CD4-positive, CD25-positive, alpha-beta regulatory T cell (primary cell): ENCODE data around the gene CACFD1. TPM values are rescaled to one million over a fixed set of nuclear protein-coding genes. Genes with fewer than 3 reads are reported as not detected.

Experiments used
- ATAC-seq, 2 donors: fragments of 150-1000 bp; cut with Tn5 transposase; one replicate each; pipeline ENCODE4 v1.10.0; 2021; ENCODE audit warnings: low read depth in 2 of 2, moderate number of reproducible peaks in 2 of 2, moderate library complexity in 1 of 2
- DNase-seq, 3 donors: peaks; one replicate each; pipeline versions ENCODE4 v3.0.0 to v3.0.0-alpha.2; 2012 to 2022; ENCODE audit warnings: mixed read lengths in 1 of 3
- H3K27ac ChIP-seq: one replicate; pipeline ENCODE4 v1.7.0; 2013; ENCODE audit warnings: mild to moderate bottlenecking, low read length; ENCODE audit not compliant: insufficient read depth, poor library complexity, severe bottlenecking
- H3K27me3 ChIP-seq: one replicate; pipeline ENCODE4 v1.7.0; 2013; ENCODE audit warnings: low read length; ENCODE audit not compliant: control insufficient read depth, insufficient read depth
- H3K36me3 ChIP-seq: one replicate; pipeline ENCODE4 v1.7.0; 2013; ENCODE audit warnings: mild to moderate bottlenecking, low read length, moderate library complexity; ENCODE audit not compliant: control insufficient read depth, insufficient read depth
- H3K4me1 ChIP-seq: 2 replicates; pipeline ENCODE4 v1.7.0; 2013; ENCODE audit warnings: mild to moderate bottlenecking, low read length; ENCODE audit not compliant: insufficient read depth, control insufficient read depth, poor library complexity, severe bottlenecking
- H3K4me3 ChIP-seq: one replicate; pipeline ENCODE4 v1.7.0; 2013; ENCODE audit warnings: low read depth, mild to moderate bottlenecking, low read length, moderate library complexity
- H3K9me3 ChIP-seq, 2 experiments: 1 replicate in 1 of 2; 2 replicates in 1 of 2; pipeline ENCODE4 v1.7.0; 2013; ENCODE audit warnings: low read length in 2 of 2, mild to moderate bottlenecking in 1 of 2, moderate library complexity in 1 of 2; ENCODE audit not compliant: control insufficient read depth in 2 of 2
- H3K27ac Mint-ChIP-seq, 3 donors: one replicate each; pipeline ENCODE4 v1.8.0; 2020 to 2022; ENCODE audit warnings: mild to moderate bottlenecking in 3 of 3, mixed read lengths in 3 of 3, moderate library complexity in 2 of 3
- H3K27me3 Mint-ChIP-seq: one replicate; pipeline ENCODE4 v1.8.0; 2022; ENCODE audit warnings: mild to moderate bottlenecking, mixed read lengths
- H3K36me3 Mint-ChIP-seq: one replicate; pipeline ENCODE4 v1.8.0; 2020; ENCODE audit warnings: mixed read lengths
- H3K4me1 Mint-ChIP-seq, 4 donors: one replicate each; pipeline ENCODE4 v1.8.0; 2020 to 2022; ENCODE audit warnings: mixed read lengths in 4 of 4, mild to moderate bottlenecking in 1 of 4
- H3K4me3 Mint-ChIP-seq, 4 donors: one replicate each; pipeline ENCODE4 v1.8.0; 2020 to 2022; ENCODE audit warnings: mild to moderate bottlenecking in 4 of 4, mixed read lengths in 4 of 4, moderate library complexity in 3 of 4
- H3K9me3 Mint-ChIP-seq, 7 donors: one replicate each; pipeline ENCODE4 v1.8.0; 2020 to 2022; ENCODE audit warnings: mixed read lengths in 7 of 7, mild to moderate bottlenecking in 3 of 7, moderate library complexity in 2 of 7
- polyA plus RNA-seq, 4 donors: library from polyadenylated mRNA; unstranded; fragments of 300-500 nt; fragmentation: Illumina TruSeq; gene quantifications; one replicate each; pipeline ENCODE4 v1.2.3, GENCODE V29; 2021
- total RNA-seq: library from RNA; stranded (reverse); gene quantifications from one replicate; pipeline ENCODE4 v1.2.3, GENCODE V29; 2022

CACFD1 gene
- total and polyA plus RNA-seq, 5 donors from 2014 or later = 1.2 to 3.0 (median 1.8) TPM

DNA sequence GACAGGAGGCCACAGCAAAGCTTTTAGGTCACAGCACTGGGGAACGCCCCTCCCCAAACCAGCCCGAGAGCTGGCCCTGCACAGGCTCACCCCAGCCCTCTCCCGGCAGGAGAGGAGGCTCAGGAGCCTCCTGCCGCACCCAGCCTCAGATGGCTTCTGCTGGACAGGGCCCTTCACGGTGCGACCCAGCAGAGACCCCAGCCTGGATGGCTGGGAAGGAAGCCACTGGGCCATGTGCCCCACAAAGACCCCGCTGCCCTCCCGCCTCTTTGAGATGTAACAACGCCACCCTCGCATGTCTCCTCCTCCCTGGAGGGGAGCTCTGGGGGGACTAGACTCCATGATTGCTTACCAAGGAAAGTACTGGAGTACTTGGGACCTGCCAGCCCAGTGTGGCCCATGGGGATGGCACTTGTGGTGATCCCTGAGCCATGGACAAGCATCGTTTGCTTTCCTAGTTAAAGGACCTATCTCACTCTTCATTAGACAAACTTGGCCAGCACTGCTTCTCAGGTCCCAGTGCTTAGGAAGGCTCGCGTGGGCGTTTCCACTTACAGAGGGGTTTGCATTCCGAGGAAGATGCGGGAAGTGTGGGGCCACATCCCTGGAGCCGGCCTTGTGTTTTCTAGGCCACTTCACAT lies 56.0 kb downstream of the CACFD1 start:
- no peaks in the 10 kb centered on the region for H3K4me1 ChIP-seq
- H3K4me1 Mint-ChIP-seq = peaks cover 0 to under 1% (median 0%) of the 10 kb centered on the region in 4 donors
- H3K36me3 Mint-ChIP-seq = no peaks in the 10 kb centered on the region

DNA sequence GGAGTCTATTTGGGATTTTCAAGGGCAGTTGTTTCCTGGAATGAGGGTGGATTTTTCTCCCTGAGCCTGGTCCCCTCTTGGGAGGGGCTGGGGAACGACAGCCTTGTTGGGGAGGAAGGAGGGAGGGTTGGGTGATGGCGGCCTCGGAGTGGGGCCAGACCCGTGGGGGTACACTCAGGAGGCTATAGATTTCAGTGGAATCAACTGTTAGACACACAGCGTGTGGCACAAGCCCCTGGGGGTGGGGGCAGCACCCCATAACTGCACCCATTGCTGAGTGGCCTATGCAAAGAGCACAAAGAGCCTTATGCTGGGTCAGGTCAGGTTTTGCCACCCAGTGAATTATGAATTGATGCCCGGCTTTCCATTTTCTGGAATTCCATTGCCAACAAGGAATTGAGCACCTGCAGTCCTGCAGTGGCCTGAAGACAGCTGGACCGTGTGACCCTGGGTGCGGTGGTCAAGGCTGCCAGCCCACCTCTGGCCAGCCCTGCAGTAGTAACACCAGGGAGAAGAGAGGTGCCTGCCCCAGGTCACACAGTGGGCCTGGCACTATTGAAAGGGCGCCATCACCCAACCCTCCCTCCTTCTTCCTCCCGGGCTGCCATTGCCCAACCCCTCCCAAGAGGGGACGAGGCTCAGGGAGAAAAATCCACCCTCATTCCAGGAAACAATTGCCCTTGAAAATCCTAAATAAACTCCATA lies 56.6 kb downstream of the CACFD1 start:
- no peaks in the 10 kb centered on the region for H3K4me1 Mint-ChIP-seq
- no peaks in the 10 kb centered on the region for H3K36me3 Mint-ChIP-seq
- Histone ChIP-seq H3K27ac (no peak overlapping the region), H3K4me3 (no peak overlapping the region), H3K36me3 (no peaks in the 10 kb centered on the region), H3K9me3 (no peaks in the 10 kb centered on the region), H3K27me3 (no peaks in the 10 kb centered on the region), H3K4me1 (no peaks in the 10 kb centered on the region)
- no peaks in the 10 kb centered on the region for H3K9me3 Mint-ChIP-seq
- H3K27ac Mint-ChIP-seq = no peak overlapping the region
- DNase-seq (no peak), ATAC-seq (no peak)
- no peaks in the 10 kb centered on the region for H3K27me3 Mint-ChIP-seq
- H3K4me3 Mint-ChIP-seq = no peak overlapping the region

More for the DNA sequence above, 56.0 kb downstream of the CACFD1 start:
- Histone ChIP-seq H3K4me3 (no peak overlapping the region), H3K9me3 (no peaks in the 10 kb centered on the region), H3K27ac (no peak overlapping the region), H3K36me3 (no peaks in the 10 kb centered on the region), H3K27me3 (no peaks in the 10 kb centered on the region)
- H3K9me3 Mint-ChIP-seq = no peaks in the 10 kb centered on the region
- ATAC-seq (no peak), DNase-seq (no peak)
- no peak overlapping the region for H3K4me3 Mint-ChIP-seq
- no peaks in the 10 kb centered on the region for H3K27me3 Mint-ChIP-seq
- H3K27ac Mint-ChIP-seq = no peak overlapping the region

DNA sequence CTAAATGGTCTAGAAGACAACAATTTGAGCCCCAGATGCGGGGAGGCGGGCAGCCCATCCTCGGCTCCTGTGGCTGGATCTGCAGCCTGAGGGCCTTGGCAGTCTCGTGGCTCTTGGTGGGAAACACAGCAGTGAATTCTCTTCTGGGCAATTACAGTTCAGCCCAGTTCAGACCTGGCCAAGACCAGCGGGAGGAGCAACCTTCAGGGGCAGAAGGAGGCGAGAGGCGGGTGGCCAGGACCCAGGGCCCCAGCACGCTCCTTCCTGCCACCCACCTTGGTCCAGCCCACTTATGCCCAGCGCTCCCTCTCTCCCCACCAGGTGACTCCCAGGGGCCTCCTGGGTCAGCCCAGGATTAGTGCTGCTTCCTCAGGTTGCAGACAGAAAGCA lies 57.2 kb downstream of the CACFD1 start:
- Histone ChIP-seq H3K4me1 (no peaks in the 10 kb centered on the region), H3K27ac (no peak overlapping the region), H3K27me3 (no peaks in the 10 kb centered on the region), H3K4me3 (no peak overlapping the region), H3K36me3 (no peaks in the 10 kb centered on the region), H3K9me3 (no peaks in the 10 kb centered on the region)
- ATAC-seq = no peak
- Mint-ChIP-seq H3K27ac (no peak overlapping the region), H3K4me1 (no peaks in the 10 kb centered on the region), H3K36me3 (no peaks in the 10 kb centered on the region), H3K4me3 (no peak overlapping the region), H3K27me3 (no peaks in the 10 kb centered on the region), H3K9me3 (no peaks in the 10 kb centered on the region)
- DNase-seq = no peak

- Mint-ChIP-seq H3K4me3 (no peak overlapping the region), H3K4me1 (no peaks in the 10 kb centered on the region), H3K9me3 (no peaks in the 10 kb centered on the region), H3K36me3 (no peaks in the 10 kb centered on the region), H3K27ac (no peak overlapping the region), H3K27me3 (no peaks in the 10 kb centered on the region)
- no peaks in the 10 kb centered on the region for H3K9me3 ChIP-seq
- no peaks in the 10 kb centered on the region for H3K27me3 ChIP-seq
- H3K4me1 ChIP-seq = no peaks in the 10 kb centered on the region
- DNase-seq = no peak
- ATAC-seq = no peak
- H3K27ac ChIP-seq = no peak overlapping the region
- H3K36me3 ChIP-seq = no peaks in the 10 kb centered on the region
- H3K4me3 ChIP-seq = no peak overlapping the region
These were observed 57.9 kb downstream of the CACFD1 start for GRCh38 chr9:133517711-133518110.

DNA sequence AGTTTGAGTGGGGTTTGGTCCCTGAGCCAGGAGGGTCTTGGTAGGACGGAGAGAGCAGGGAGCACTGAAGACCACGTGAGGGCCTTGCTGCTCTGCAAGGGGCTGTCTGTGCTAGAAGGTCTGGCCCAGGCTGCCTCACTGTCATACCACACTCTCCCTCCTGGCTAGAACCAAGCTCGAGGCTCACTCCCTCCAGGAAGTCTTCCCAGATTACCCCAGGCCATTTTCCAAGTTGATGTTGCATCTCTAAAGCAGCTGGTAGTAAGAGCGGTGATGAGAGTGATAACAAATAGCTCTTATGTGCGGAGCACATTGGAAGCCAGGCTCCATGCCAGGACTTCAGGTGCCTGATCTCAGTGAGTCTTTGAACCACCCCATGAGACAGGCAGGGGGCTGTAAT lies 58.4 kb downstream of the CACFD1 start:
- no peak overlapping the region for H3K4me3 ChIP-seq
- H3K27ac Mint-ChIP-seq = no peak overlapping the region
- H3K9me3 Mint-ChIP-seq = no peaks in the 10 kb centered on the region
- H3K4me1 Mint-ChIP-seq = no peaks in the 10 kb centered on the region
- no peak overlapping the region for H3K27ac ChIP-seq
- no peaks in the 10 kb centered on the region for H3K27me3 Mint-ChIP-seq
- H3K36me3 ChIP-seq = no peaks in the 10 kb centered on the region
- H3K4me1 ChIP-seq = no peaks in the 10 kb centered on the region
- no peaks in the 10 kb centered on the region for H3K27me3 ChIP-seq
- no peak for ATAC-seq
- DNase-seq = no peak
- H3K36me3 Mint-ChIP-seq = no peaks in the 10 kb centered on the region
- H3K9me3 ChIP-seq = no peaks in the 10 kb centered on the region
- H3K4me3 Mint-ChIP-seq = no peak overlapping the region

DNA sequence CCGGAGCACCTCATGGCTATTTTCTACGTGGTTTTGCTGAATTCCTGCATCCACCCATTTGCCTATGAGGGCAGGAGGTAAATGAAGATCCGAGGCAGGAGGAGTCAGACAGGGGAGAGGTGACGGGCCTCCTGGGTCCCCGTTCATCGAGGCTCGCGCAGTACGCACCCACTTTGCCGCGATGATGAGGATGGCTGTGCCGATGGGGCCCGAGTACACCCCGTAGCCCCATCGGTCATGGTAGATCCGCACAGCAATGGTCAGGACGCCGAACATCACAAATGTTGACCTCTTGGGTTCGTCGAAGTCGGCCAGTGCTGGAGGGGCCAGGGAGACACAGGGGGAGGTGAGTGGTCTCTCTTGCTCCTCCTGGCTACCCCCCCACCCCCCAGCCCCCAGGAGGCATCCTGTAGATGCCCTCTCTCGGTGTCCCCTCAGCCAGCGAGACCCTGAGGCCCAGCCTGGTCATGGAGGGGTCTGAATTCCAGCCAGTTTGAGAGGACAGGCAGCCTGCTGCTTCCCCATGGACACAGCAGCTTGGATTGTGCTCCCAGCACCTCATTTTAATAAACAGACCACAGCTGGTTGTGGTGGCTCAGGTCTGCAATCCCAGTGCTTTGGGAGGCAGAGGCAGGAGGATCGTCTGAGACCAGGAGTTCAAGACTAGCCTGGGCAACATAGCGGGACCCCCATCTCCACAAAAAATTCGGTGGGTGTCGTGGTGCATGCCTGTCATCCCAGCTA lies 59.1 kb downstream of the CACFD1 start:
- Mint-ChIP-seq H3K4me1 (peaks cover 0 to 2% (median 0%) of the 10 kb centered on the region in 4 donors), H3K9me3 (no peaks in the 10 kb centered on the region), H3K27ac (no peak overlapping the region), H3K27me3 (no peaks in the 10 kb centered on the region), H3K36me3 (no peaks in the 10 kb centered on the region), H3K4me3 (no peak overlapping the region)
- no peaks in the 10 kb centered on the region for H3K27me3 ChIP-seq
- H3K9me3 ChIP-seq = no peaks in the 10 kb centered on the region
- no peaks in the 10 kb centered on the region for H3K36me3 ChIP-seq
- no peak overlapping the region for H3K4me3 ChIP-seq
- H3K27ac ChIP-seq = no peak overlapping the region
- ATAC-seq (no peak), DNase-seq (no peak)
- H3K4me1 ChIP-seq = no peaks in the 10 kb centered on the region

DNA sequence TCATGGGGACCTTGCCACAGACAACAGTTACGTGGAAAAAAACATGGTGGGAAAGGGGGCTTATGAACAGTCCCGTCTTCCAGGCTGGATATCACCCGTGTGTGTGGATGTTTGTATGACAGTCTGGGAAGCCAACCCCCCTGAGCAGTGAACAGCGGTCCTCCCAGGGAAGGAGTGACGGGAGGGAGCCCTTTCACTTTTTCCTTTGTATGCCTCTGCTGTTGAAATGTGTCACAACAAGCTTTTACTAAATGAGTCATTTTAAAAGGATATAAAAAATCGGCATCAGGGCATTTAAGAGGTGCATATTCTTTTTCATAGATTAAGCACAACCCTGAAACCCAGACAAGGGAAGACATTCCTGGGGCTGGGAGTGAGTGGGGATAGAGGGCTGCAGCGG lies 59.9 kb downstream of the CACFD1 start:
- Mint-ChIP-seq H3K4me3 (no peak overlapping the region), H3K27ac (no peak overlapping the region), H3K9me3 (no peaks in the 10 kb centered on the region), H3K4me1 (peaks cover 0 to 2% (median 0%) of the 10 kb centered on the region in 4 donors), H3K36me3 (no peaks in the 10 kb centered on the region), H3K27me3 (no peaks in the 10 kb centered on the region)
- Histone ChIP-seq H3K4me1 (no peaks in the 10 kb centered on the region), H3K27ac (no peak overlapping the region), H3K36me3 (no peaks in the 10 kb centered on the region), H3K9me3 (no peaks in the 10 kb centered on the region), H3K4me3 (no peak overlapping the region), H3K27me3 (no peaks in the 10 kb centered on the region)
- DNase-seq = no peak
- ATAC-seq = no peak
